Prostate gland (tissue), 2 donors: ENCODE measurements around the gene BAIAP2. TPM values are rescaled to one million over a fixed set of nuclear protein-coding genes. Genes with fewer than 3 reads are reported as not detected.

Source experiments
- DNase-seq: peaks from one replicate; pipeline ENCODE4 v3.0.0-alpha.2; 2019; ENCODE audit warnings: low spot score
- H3K27ac ChIP-seq, 2 donors: fragments of 200-600 bp; sonication (generic); 2 replicates each; pipeline ENCODE4 v1.5.1; 2017 to 2019
- H3K27me3 ChIP-seq: fragments of 200-600 bp; sonication (generic); replicated peaks from 2 replicates; pipeline ENCODE4 v1.5.1; 2019; ENCODE audit not compliant: insufficient read depth
- H3K36me3 ChIP-seq, 2 donors: fragments of 200-600 bp; sonication (generic); 1 replicate in 1 of 2; 2 replicates in 1 of 2; pipeline versions ENCODE4 v1.5.1 to v1.8.1; 2017 to 2019
- H3K4me1 ChIP-seq: fragments of 200-600 bp; sonication (generic); replicated peaks from 2 replicates; pipeline ENCODE4 v1.5.1; 2019
- H3K4me3 ChIP-seq, 2 donors: fragments of 200-600 bp; sonication (generic); 2 replicates each; pipeline ENCODE4 v1.5.1; 2017 to 2019
- H3K9me3 ChIP-seq: fragments of 200-600 bp; sonication (generic); 2 replicates; pipeline ENCODE4 v1.5.1; 2017
- POLR2A ChIP-seq: fragments of 450-650 bp; IDR thresholded peaks from one replicate; pipeline ENCODE4 v1.6.1; 2016; ENCODE audit warnings: antibody characterized with exemption, mild to moderate bottlenecking
- POLR2AphosphoS5 ChIP-seq: sonication (generic); formaldehyde crosslinking; IDR thresholded peaks from one replicate; pipeline ENCODE4 v1.6.1; 2017; ENCODE audit warnings: antibody characterized with exemption
- WGBS: methylation state at CpG from one replicate; pipeline ENCODE4 v1.1.5; 2018; 5-methylcytosine and 5-hydroxymethylcytosine counted together
- intact Hi-C: fragments of 100-400 bp; cut with DNase I; formaldehyde crosslinking; loops from one replicate; pipeline ENCODE4 v1.14.2; 2022
- total RNA-seq, 2 donors: library from RNA; depleted of rRNA; stranded (reverse); fragments of >200 nt; gene quantifications; one replicate each; pipeline ENCODE4 v1.1.0, GENCODE V29; 2016
- TF ChIP-seq, protein P1 (sequence below), 4 experiments: fragments of 200-600 bp in 2 of 4; fragments of 450-650 bp in 2 of 4; sonication (generic) in 2 of 4; IDR thresholded peaks; 1 replicate in 3 of 4; 2 replicates in 1 of 4; pipeline ENCODE4 v1.5.1; 2016 to 2019; ENCODE audit warnings: antibody characterized with exemption in 4 of 4, mild to moderate bottlenecking in 2 of 4, moderate library complexity in 2 of 4

BAIAP2 gene
- total RNA-seq, 2 donors from 2014 or later = 125 to 148 TPM

DNA sequence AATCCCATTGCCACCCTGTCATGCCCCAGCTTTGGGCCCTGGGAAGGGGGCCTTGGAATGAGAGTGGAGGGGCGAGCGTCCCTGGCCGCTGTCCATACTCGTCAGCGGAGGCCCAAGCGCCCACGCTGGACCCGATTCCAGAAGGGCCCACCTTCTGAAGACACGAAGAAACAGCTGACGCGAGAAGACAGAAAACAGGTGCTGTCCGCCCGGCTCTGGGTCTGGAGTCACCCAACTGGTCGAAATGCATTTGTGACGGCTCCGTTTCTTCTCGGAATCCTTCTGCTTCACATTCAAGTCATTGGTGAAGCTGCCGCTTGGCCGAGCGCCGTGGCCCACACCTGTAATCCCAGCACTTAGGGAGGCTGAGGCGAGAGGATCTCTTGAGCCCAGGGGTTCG lies 77.5 kb downstream of the BAIAP2 start:
- intact Hi-C loops = no loop called here
- Histone ChIP-seq H3K4me1 (no peaks in the 10 kb centered on the region), H3K27ac (no peak overlapping the region), H3K36me3 (peaks cover 3 to 6% of the 10 kb centered on the region in 2 donors), H3K9me3 (no peaks in the 10 kb centered on the region), H3K4me3 (no peak overlapping the region), H3K27me3 (no peaks in the 10 kb centered on the region)
- 91% methylated on average over 23 of the region's 23 CpGs for WGBS
- no peak for DNase-seq
- TF ChIP-seq POLR2A (no peak), POLR2AphosphoS5 (no peak)
- TF ChIP-seq, protein P1, sequence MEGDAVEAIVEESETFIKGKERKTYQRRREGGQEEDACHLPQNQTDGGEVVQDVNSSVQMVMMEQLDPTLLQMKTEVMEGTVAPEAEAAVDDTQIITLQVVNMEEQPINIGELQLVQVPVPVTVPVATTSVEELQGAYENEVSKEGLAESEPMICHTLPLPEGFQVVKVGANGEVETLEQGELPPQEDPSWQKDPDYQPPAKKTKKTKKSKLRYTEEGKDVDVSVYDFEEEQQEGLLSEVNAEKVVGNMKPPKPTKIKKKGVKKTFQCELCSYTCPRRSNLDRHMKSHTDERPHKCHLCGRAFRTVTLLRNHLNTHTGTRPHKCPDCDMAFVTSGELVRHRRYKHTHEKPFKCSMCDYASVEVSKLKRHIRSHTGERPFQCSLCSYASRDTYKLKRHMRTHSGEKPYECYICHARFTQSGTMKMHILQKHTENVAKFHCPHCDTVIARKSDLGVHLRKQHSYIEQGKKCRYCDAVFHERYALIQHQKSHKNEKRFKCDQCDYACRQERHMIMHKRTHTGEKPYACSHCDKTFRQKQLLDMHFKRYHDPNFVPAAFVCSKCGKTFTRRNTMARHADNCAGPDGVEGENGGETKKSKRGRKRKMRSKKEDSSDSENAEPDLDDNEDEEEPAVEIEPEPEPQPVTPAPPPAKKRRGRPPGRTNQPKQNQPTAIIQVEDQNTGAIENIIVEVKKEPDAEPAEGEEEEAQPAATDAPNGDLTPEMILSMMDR (IDR thresholded peaks at IDR 0.05) = no peak

DNA sequence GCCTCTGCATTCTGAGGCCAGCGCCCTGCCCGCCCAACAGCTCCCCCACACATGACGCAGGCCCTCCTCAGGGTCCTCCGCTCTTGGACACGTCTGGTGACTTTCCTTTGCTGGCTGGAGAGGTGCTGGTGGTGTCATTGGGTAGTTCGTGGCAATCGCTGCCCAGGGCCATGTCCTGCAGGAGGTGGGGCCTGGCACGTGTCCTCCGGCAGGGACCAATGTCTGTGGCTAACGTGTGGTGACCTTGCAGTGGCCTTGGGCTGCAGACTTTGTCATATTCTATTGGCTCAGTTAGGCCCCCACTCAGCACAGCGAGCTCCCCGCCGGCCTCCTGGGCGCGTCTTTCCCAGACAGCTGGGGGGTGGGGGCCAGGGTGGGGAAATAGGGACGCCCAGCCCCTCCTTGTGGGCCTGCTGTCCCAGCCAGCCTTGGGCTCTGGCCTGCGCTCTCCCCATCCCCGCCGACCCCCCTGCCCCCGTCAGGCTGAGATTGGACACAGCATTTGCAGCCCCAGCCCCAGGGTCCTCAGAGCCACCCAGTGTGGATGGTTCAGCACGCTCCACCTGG lies 78.3 kb downstream of the BAIAP2 start:
- Histone ChIP-seq H3K27ac (no peak overlapping the region), H3K9me3 (no peaks in the 10 kb centered on the region), H3K4me3 (no peak overlapping the region), H3K27me3 (no peaks in the 10 kb centered on the region), H3K4me1 (no peaks in the 10 kb centered on the region), H3K36me3 (peaks cover 3 to 5% of the 10 kb centered on the region in 2 donors)
- WGBS = 85% methylated on average over 21 of the region's 21 CpGs
- no peak for TF ChIP-seq POLR2A
- TF ChIP-seq, protein P1 (IDR thresholded peaks at IDR 0.05) = no peak
- no peak for TF ChIP-seq POLR2AphosphoS5
- DNase-seq = no peak
- intact Hi-C loops = no loop called here

DNA sequence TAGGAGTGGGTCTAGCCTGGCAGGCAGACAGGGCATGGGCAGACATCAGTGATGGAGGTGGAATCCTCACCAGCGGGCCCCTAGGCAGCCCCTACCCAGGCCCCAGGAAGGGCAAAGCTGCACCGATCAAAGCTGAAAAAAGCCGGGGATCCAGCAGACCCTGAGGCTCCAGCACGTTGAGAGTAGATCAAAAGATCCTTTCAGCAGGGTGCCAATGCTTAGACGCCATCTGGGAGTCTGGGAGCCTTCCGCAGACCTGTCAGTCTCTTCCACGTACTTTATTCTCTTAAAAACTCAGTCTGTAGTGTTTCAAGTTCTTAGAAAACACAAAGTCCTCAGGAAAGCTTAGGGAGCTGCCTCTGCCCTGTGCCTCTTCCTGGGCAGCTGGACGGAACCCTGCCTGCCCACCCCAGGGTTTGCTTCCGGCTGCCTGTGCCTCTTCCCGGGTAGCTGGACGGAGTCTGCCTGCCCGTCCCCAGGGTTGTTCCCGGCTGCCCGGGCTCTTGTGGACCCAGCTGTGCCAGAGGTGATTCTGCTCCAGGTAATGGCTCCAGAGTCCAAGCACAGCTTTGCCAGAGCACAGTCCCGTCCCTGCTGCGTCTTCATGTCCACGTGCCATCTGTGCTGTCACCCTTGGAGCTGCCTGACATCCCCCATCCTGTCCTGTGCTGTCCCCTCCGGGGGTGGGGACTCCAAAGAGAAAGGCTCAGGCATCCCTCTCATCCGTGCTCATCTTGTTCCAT lies 79.6 kb downstream of the BAIAP2 start:
- no peak overlapping the region for H3K4me3 ChIP-seq
- intact Hi-C loops = no loop called here
- 87% methylated on average over 19 of the region's 19 CpGs for WGBS
- no peak overlapping the region for H3K27ac ChIP-seq
- no peaks in the 10 kb centered on the region for H3K9me3 ChIP-seq
- no peaks in the 10 kb centered on the region for H3K4me1 ChIP-seq
- no peak for DNase-seq
- H3K36me3 ChIP-seq = peaks cover 3 to 5% of the 10 kb centered on the region in 2 donors
- TF ChIP-seq, protein P1 (IDR thresholded peaks at IDR 0.05) = no peak
- TF ChIP-seq POLR2A (no peak), POLR2AphosphoS5 (no peak)
- no peaks in the 10 kb centered on the region for H3K27me3 ChIP-seq

DNA sequence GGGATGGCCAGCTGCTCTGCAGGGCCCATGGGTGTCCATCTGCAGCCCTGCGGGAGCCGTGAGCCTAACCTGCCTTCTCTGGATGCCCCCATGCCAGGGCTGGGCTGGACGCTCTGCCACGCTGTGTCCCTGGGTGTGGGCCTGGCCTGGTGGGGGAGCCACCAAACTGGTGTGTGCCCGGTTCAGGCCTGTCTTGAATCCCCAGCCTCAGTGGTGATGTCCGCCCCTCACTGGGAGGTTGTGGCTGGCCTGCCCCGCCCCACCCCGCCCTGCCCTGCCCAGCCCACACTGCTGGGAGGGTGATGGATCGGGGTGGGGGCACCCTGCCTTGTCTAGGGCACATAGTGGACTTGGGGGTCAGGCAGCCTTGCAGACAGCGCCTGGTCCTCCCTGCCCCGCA lies 80.3 kb downstream of the BAIAP2 start:
- intact Hi-C loops = no loop called here
- TF ChIP-seq POLR2A (no peak), POLR2AphosphoS5 (no peak)
- TF ChIP-seq, protein P1 (IDR thresholded peaks at IDR 0.05) = no peak
- WGBS = 96% methylated on average over 8 of the region's 11 CpGs

More for the DNA sequence above, 80.3 kb downstream of the BAIAP2 start:
- no peaks in the 10 kb centered on the region for H3K9me3 ChIP-seq
- no peaks in the 10 kb centered on the region for H3K27me3 ChIP-seq
- H3K4me3 ChIP-seq = no peak overlapping the region
- no peaks in the 10 kb centered on the region for H3K4me1 ChIP-seq
- DNase-seq = no peak
- H3K36me3 ChIP-seq = peaks cover 3 to 5% of the 10 kb centered on the region in 2 donors
- no peak overlapping the region for H3K27ac ChIP-seq
